Measurements from ENCODE around the gene CXorf66.

DNA sequence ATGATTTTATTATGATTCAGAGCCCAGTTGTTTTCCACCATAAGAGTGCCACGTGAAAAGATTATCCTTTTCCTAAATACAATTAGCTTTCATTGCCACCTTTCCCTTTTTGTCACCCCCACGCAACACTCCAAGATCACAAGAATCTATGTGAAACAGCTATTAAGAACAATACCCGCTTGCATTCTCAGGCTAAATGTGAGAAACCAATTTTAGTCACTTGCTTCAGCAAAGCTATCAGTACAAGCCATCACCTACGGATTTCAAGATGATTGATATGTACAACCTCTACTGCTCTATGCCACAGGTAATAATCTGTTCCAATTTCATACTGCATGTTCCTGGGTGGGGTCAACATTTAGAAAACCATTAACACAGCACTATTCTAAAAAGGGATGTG is 34.9 kb downstream of the CXorf66 start:
- TF ChIP-seq, protein P1, sequence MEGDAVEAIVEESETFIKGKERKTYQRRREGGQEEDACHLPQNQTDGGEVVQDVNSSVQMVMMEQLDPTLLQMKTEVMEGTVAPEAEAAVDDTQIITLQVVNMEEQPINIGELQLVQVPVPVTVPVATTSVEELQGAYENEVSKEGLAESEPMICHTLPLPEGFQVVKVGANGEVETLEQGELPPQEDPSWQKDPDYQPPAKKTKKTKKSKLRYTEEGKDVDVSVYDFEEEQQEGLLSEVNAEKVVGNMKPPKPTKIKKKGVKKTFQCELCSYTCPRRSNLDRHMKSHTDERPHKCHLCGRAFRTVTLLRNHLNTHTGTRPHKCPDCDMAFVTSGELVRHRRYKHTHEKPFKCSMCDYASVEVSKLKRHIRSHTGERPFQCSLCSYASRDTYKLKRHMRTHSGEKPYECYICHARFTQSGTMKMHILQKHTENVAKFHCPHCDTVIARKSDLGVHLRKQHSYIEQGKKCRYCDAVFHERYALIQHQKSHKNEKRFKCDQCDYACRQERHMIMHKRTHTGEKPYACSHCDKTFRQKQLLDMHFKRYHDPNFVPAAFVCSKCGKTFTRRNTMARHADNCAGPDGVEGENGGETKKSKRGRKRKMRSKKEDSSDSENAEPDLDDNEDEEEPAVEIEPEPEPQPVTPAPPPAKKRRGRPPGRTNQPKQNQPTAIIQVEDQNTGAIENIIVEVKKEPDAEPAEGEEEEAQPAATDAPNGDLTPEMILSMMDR (IDR thresholded peaks at IDR 0.05; ENCODE audit: low read depth, low read length, missing input control): no peak
- TF ChIP-seq RXRA (IDR thresholded peaks at IDR 0.05) (no peak), JUND (IDR thresholded peaks at IDR 0.05) (no peak)
- TF ChIP-seq, protein P2, sequence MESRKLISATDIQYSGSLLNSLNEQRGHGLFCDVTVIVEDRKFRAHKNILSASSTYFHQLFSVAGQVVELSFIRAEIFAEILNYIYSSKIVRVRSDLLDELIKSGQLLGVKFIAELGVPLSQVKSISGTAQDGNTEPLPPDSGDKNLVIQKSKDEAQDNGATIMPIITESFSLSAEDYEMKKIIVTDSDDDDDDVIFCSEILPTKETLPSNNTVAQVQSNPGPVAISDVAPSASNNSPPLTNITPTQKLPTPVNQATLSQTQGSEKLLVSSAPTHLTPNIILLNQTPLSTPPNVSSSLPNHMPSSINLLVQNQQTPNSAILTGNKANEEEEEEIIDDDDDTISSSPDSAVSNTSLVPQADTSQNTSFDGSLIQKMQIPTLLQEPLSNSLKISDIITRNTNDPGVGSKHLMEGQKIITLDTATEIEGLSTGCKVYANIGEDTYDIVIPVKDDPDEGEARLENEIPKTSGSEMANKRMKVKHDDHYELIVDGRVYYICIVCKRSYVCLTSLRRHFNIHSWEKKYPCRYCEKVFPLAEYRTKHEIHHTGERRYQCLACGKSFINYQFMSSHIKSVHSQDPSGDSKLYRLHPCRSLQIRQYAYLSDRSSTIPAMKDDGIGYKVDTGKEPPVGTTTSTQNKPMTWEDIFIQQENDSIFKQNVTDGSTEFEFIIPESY (IDR thresholded peaks at IDR 0.05): no peak

All from liver (tissue), 3 donors.